HG03442 (cell line): ENCODE data around the gene PPP1R37.

Source experiments
- ATAC-seq: cut with Tn5 transposase; IDR thresholded peaks from one replicate; pipeline ENCODE4 v1.9.1; 2021; ENCODE audit warnings: mild to moderate bottlenecking, moderate library complexity; ENCODE audit not compliant: unreplicated experiment

PPP1R37 gene

GRCh38 chr19:45164577-45165335 is 71.8 kb downstream of the PPP1R37 start:
- ATAC-seq, result peak; percentile 56

GRCh38 chr19:45166723-45167252 is 73.8 kb downstream of the PPP1R37 start:
- no peak for ATAC-seq

- no peak for ATAC-seq
Observed at GRCh38 chr19:45168767-45169351, 75.9 kb downstream of the PPP1R37 start.

GRCh38 chr19:45169602-45170001 is 76.6 kb downstream of the PPP1R37 start:
- ATAC-seq, result no peak

GRCh38 chr19:45170146-45171106 is 77.4 kb downstream of the PPP1R37 start:
- no peak for ATAC-seq

- no peak for ATAC-seq
Observed at GRCh38 chr19:45171211-45171623, 78.2 kb downstream of the PPP1R37 start.

GRCh38 chr19:45172173-45172572 is 79.2 kb downstream of the PPP1R37 start:
- ATAC-seq, result no peak

GRCh38 chr19:45172611-45173208 is 79.7 kb downstream of the PPP1R37 start:
- no peak for ATAC-seq

GRCh38 chr19:45173816-45174215 is 80.8 kb downstream of the PPP1R37 start:
- no peak for ATAC-seq

- ATAC-seq, result no peak
Observed at GRCh38 chr19:45175515-45176345, 82.8 kb downstream of the PPP1R37 start.

- no peak for ATAC-seq
Observed at GRCh38 chr19:45177817-45178261, 84.9 kb downstream of the PPP1R37 start, which contains the start of gene TRAPPC6A. TRAPPC6A (minus strand) TSS chr19:45178237; CDS start chr19:45178218, 19 bp downstream.

- ATAC-seq, result peak; percentile 79
Observed at GRCh38 chr19:45178262-45179071, 85.5 kb downstream of the PPP1R37 start, which contains the start of gene BLOC1S3. BLOC1S3 (plus strand) TSS chr19:45178784; CDS start chr19:45179297, 513 bp downstream.

- ATAC-seq, result no peak
Observed at GRCh38 chr19:45179072-45179891, 86.3 kb downstream of the PPP1R37 start.

- ATAC-seq, result no peak
Observed at GRCh38 chr19:45179892-45180370, 87.0 kb downstream of the PPP1R37 start.

GRCh38 chr19:45180936-45181335 is 88.0 kb downstream of the PPP1R37 start:
- no peak for ATAC-seq

- ATAC-seq, result no peak
Observed at GRCh38 chr19:45182758-45183157, 89.8 kb downstream of the PPP1R37 start.

GRCh38 chr19:45184115-45184514 is 91.1 kb downstream of the PPP1R37 start:
- no peak for ATAC-seq
